ENCODE results near the gene EHD3. TPM values are rescaled to one million over a fixed set of nuclear protein-coding genes. Genes with fewer than 3 reads are reported as not detected.

Gene EHD3
- total RNA-seq, 2 donors from 2014 or later, result 0.84 to 0.95 TPM

DNA sequence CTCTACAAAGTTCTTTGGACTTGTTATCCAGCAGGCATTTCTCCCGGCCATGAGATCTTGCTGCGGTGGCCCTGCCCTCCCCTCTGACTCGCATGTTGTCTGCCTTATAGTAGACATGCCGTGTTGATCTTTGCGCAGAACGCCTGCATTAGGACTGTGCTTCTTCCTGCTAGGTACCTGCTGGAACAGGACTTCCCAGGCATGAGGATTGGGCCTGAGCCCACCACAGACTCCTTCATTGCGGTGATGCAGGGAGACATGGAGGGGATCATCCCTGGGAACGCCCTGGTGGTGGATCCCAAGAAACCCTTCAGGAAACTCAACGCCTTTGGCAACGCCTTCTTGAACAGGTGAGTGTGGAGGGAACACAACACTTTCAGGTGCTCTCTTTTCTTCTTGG, 10.1 kb downstream of the EHD3 start:
- Mint-ChIP-seq H3K4me3 (no peak overlapping the region), H3K4me1 (ENCODE audit: low read depth) (no peaks in the 10 kb centered on the region), H3K36me3 (ENCODE audit: insufficient read depth in 2 of 2) (no peaks in the 10 kb centered on the region), H3K9me3 (no peaks in the 10 kb centered on the region), H3K27me3 (ENCODE audit: low read depth) (no peaks in the 10 kb centered on the region), H3K27ac (no peak overlapping the region)
- ATAC-seq (replicated peaks in 1 of 2), result no peak
- no peak for DNase-seq

DNA sequence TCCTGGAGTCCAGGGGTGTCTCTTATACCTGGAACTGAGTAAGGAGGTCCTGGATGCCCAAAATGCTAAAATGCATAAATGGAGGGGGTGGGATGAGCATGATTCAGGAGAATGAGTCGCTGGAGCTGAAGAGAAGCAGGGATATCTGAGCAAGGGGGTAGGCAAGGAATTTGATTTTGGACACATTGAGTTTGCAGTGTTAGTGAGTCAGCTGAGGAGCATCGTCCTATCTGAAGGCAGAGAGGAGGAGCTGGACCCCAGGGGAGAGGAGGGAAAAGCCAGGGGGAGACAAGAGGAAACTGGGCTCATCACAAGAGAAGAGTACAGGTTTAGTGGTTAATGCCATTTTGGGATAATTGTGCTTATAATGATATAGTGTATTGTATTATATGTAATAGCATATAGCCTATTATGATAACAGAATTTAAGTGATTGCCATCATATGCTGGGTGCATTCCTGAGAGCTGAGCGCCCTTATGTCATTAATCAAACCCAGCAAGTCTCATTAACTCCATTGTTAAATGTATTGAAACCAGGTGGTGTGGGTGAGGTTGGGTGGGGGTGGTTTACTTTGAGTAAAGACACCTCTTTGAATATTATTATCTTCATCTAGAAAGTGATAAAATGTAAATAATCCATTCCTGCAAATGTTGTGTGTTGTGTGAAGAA, 12.4 kb downstream of the EHD3 start:
- DNase-seq, result no peak
- H3K9me3 Mint-ChIP-seq, result no peaks in the 10 kb centered on the region
- no peak overlapping the region for H3K27ac Mint-ChIP-seq
- ATAC-seq (replicated peaks in 1 of 2), result no peak
- no peaks in the 10 kb centered on the region for H3K27me3 Mint-ChIP-seq (ENCODE audit: low read depth)
- no peaks in the 10 kb centered on the region for H3K4me1 Mint-ChIP-seq (ENCODE audit: low read depth)
- H3K36me3 Mint-ChIP-seq (ENCODE audit: insufficient read depth in 2 of 2), result no peaks in the 10 kb centered on the region
- H3K4me3 Mint-ChIP-seq, result no peak overlapping the region

DNA sequence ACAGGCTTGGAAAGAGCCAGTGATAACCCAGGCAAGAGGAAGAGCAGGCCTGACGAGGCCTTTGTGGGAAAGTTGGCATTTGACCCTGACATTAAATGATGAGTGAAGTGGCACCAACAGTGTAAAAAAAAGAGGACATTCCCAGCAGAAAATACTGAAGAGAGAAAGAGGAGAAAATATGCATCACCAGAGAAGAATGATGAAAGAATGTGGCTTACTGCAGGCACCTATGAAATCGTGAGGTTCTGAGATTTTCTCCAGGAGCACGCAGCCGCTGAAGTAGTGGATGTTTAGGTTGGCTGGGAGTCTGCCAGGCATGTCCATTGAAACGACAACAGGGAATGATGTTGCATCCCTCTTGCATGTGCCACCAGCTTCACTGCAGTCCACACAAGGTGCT, 13.8 kb downstream of the EHD3 start:
- no peaks in the 10 kb centered on the region for H3K9me3 Mint-ChIP-seq
- H3K36me3 Mint-ChIP-seq (ENCODE audit: insufficient read depth in 2 of 2), result no peaks in the 10 kb centered on the region
- no peak overlapping the region for H3K4me3 Mint-ChIP-seq
- H3K27ac Mint-ChIP-seq, result no peak overlapping the region
- H3K27me3 Mint-ChIP-seq (ENCODE audit: low read depth), result no peaks in the 10 kb centered on the region
- DNase-seq (no peak), ATAC-seq (replicated peaks in 1 of 2) (no peak)
- no peaks in the 10 kb centered on the region for H3K4me1 Mint-ChIP-seq (ENCODE audit: low read depth)

DNA sequence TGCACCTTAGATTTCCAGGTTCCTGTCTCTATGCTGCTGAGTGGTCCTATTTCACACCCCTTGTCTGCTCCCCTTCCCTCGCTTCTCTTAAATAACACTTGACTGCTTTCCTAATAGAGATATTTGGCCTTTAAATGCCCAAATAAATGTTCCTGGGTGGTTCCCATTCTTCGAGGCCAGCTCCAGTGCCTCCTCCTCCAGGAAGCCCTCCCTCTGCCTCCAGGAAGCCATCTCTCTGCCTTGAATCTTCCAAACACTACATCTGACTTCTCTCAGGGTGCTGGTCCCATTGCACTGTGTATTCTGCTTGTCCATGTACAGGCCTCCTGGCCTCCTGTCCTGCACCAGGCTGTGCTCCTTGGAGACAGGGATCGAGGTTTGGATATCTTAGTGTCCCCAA, 14.2 kb downstream of the EHD3 start:
- Mint-ChIP-seq H3K27me3 (ENCODE audit: low read depth) (no peaks in the 10 kb centered on the region), H3K36me3 (ENCODE audit: insufficient read depth in 2 of 2) (no peaks in the 10 kb centered on the region), H3K4me1 (ENCODE audit: low read depth) (no peaks in the 10 kb centered on the region), H3K9me3 (no peaks in the 10 kb centered on the region), H3K27ac (no peak overlapping the region), H3K4me3 (no peak overlapping the region)
- no peak for ATAC-seq (replicated peaks in 1 of 2)
- no peak for DNase-seq

DNA sequence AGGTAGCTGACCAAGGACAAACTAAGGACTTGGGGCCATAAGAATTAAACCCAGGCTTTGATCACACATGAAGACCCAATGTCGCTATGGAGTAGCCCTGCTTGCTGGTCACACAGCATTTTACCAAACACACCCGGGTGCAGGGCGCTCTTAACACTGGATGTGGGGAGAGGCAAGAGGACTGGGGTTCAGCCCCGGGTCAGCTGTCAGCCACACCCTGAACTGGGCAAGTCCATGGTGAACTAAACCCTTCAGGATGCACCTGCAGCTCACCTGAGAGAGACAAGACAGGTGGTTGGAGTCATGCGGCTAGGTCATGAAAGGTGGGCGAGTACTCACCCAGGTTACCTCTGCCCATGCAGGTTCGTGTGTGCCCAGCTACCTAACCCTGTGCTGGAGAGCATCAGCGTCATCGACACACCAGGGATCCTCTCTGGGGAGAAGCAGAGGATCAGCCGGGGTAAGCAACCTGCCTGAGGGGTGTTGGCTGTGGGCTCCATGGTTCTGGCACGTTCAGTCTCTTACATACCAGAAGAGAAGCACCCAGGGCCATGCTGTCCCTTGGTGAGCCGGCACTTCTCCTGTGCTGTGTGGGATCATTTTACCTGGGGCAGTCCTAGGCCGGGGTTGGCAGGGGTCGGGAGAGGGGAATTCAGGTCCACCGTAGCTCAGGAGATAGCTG, 15.2 kb downstream of the EHD3 start:
- no peak overlapping the region for H3K27ac Mint-ChIP-seq
- no peaks in the 10 kb centered on the region for H3K36me3 Mint-ChIP-seq (ENCODE audit: insufficient read depth in 2 of 2)
- DNase-seq, result no peak
- no peak overlapping the region for H3K4me3 Mint-ChIP-seq
- no peaks in the 10 kb centered on the region for H3K27me3 Mint-ChIP-seq (ENCODE audit: low read depth)
- no peaks in the 10 kb centered on the region for H3K4me1 Mint-ChIP-seq (ENCODE audit: low read depth)
- no peaks in the 10 kb centered on the region for H3K9me3 Mint-ChIP-seq
- no peak for ATAC-seq (replicated peaks in 1 of 2)

DNA sequence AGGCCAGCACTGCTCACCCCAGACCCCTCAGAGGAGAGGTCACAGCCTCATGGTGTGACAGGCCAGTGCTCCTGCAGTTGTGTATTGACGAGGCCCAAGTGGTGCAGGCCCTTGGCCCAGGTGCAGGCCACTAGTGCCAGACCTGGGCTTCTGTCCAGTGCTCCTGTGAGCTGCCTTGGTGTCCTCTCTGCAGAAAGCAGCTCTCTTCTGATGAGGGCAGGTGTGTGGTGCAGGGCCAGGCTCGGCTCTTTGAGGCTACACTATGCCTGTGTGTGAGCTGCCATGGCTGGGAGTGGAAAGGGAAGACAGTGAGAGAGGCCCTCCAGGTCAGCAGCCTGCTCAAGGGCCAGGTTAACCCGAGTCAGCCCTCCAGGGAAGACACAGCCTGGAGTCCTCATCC, 17.1 kb downstream of the EHD3 start:
- Mint-ChIP-seq H3K4me1 (ENCODE audit: low read depth) (no peaks in the 10 kb centered on the region), H3K27ac (no peak overlapping the region), H3K27me3 (ENCODE audit: low read depth) (no peaks in the 10 kb centered on the region), H3K4me3 (no peak overlapping the region), H3K36me3 (ENCODE audit: insufficient read depth in 2 of 2) (no peaks in the 10 kb centered on the region), H3K9me3 (no peaks in the 10 kb centered on the region)
- no peak for ATAC-seq (replicated peaks in 1 of 2)
- no peak for DNase-seq

DNA sequence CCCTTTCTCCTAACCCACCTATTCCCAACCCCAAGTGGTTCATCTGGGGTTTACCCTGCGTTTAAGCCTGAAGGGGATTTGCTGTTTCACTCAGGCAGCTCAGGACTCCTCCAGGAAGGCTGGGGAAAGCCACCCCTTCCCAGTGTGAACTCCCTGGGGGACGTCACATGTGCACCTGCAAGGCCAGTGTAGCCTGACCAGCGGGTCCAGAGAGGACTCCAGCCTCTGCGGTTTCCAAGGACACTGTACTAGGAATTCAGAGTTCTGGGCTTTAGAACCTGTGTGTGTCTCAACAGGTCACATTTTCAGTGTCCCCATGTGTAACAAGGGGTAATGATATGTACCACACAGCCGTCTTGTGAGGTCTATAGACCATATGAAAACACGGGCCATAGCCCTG, 17.9 kb downstream of the EHD3 start:
- no peak overlapping the region for H3K27ac Mint-ChIP-seq
- DNase-seq, result no peak
- ATAC-seq (replicated peaks in 1 of 2), result no peak
- H3K36me3 Mint-ChIP-seq (ENCODE audit: insufficient read depth in 2 of 2), result no peaks in the 10 kb centered on the region
- H3K4me1 Mint-ChIP-seq (ENCODE audit: low read depth), result no peaks in the 10 kb centered on the region
- no peaks in the 10 kb centered on the region for H3K27me3 Mint-ChIP-seq (ENCODE audit: low read depth)
- H3K4me3 Mint-ChIP-seq, result no peak overlapping the region
- H3K9me3 Mint-ChIP-seq, result no peaks in the 10 kb centered on the region

DNA sequence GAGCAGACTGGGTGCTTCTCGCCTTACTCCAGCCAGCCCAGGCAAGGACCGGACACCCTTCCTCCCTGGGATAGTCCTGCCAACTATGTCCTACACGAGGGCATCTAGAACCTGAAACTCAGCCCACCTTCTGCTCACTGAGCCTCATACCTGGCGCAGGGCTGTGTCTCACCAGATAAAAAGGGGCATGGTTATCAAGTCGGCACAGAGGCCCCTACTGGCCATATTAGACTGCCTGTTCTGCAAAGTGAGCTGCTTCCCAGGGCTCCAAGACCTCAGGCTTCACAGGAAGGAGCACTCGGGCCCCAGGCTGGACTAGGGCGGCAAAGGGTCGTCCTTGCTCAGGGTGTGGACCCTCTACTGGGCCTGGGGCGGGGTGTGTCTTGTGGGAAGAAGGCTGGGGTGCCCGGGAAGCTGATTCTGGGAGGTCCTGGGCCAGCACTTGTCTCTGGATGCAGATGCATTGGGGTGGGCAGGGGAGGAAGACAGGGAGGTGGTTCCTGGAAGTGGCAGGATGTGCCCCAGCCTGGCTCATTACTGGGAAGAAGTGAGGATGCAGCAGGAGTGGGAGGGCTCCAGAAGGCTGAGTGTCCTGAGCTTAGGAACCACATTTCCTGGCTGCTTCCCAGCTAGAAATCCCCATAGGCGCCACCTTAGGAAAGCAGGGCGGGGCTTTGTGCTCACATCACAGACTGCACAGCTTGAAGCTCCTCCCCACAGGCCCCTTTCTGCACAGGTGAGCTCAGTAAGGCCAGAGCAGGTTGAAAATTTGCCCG, 19.6 kb downstream of the EHD3 start:
- Mint-ChIP-seq H3K27me3 (ENCODE audit: low read depth) (no peaks in the 10 kb centered on the region), H3K4me1 (ENCODE audit: low read depth) (no peaks in the 10 kb centered on the region), H3K36me3 (ENCODE audit: insufficient read depth in 2 of 2) (no peaks in the 10 kb centered on the region), H3K4me3 (no peak overlapping the region), H3K27ac (no peak overlapping the region), H3K9me3 (no peaks in the 10 kb centered on the region)
- ATAC-seq (replicated peaks in 1 of 2) (no peak), DNase-seq (no peak)

DNA sequence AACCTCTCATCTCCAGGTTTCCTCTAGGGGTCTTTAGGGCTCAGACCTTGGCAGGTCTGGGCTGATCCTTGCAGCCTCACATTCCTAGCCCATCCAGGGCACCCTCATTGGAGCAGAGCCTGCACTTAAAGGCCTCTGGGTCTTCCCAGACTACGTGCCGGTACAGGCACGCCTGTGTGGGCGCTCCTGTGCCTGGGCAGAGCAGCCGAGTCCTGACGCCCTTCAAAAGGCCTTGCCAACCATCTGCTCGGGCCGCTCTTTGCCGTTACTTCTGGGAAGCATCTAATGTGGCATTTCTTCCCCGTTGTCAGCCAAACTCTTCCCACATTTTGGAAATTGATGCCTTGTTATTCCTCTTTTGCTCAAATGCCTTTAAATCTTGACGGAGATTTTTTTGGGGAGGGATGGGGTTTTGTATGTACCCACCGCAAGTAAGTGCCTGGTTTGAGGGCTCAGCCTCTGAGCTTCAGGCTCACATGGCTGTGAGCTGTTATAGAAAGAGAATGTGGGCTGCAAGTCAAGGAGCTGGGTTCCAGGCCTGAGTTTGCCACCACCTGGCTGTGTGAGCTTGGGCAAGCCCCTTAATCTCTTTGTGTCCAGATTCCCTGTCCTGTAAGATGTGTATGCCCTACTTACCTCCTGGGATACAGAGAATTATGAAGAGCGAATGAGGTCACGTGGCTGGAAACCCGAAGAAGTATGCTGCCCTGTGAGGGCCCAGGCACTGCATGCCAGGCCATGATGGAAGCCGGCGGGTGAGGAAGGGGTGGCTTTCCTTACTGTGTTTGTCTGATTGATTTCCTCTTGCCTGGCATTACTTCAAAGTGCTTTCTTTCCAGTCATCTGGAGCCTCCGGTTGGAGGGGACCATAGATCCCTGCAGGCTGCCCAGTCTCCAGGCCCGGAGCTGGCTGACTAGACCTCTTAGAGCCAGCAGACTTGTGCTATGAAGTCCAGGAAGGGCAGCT, 20.6 kb downstream of the EHD3 start:
- Mint-ChIP-seq H3K4me3 (no peak overlapping the region), H3K27ac (no peak overlapping the region), H3K4me1 (ENCODE audit: low read depth) (no peaks in the 10 kb centered on the region), H3K36me3 (ENCODE audit: insufficient read depth in 2 of 2) (no peaks in the 10 kb centered on the region), H3K27me3 (ENCODE audit: low read depth) (no peaks in the 10 kb centered on the region), H3K9me3 (no peaks in the 10 kb centered on the region)
- ATAC-seq (replicated peaks in 1 of 2), result no peak
- no peak for DNase-seq

DNA sequence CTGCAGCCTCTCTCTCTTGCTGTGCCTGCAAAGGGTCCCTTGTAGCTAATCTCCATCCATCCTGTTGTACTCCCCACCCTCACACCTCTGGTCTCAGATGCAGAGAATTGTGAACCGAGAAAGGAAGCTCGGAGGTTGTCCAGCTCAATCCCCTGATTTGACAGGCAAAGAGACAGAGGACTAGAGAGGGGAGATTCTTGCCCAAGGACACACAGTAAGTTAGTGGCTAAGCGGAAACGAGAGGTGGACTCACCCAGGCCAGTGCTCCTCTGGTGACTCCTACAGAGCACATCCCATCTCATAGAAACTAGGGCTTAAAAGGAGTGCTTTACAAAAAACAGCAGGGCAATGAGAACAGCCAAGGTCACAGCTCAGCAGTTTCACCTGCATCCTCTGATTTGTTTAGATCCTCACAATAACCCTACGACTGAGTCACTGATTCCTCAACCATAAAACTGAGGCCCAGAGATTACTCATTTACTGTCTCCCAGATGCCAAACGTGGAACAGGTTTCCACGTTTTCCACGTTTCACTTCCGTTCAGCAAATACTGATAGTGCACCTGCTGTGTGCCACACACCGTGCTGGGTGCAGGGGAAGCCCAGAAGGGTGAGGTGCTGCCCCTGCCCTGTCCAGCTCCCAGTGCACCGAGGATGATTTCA, 22.1 kb downstream of the EHD3 start:
- Mint-ChIP-seq H3K27ac (no peak overlapping the region), H3K9me3 (no peaks in the 10 kb centered on the region), H3K36me3 (ENCODE audit: insufficient read depth in 2 of 2) (no peaks in the 10 kb centered on the region), H3K4me3 (no peak overlapping the region), H3K4me1 (ENCODE audit: low read depth) (no peaks in the 10 kb centered on the region), H3K27me3 (ENCODE audit: low read depth) (no peaks in the 10 kb centered on the region)
- DNase-seq (no peak), ATAC-seq (replicated peaks in 1 of 2) (no peak)

DNA sequence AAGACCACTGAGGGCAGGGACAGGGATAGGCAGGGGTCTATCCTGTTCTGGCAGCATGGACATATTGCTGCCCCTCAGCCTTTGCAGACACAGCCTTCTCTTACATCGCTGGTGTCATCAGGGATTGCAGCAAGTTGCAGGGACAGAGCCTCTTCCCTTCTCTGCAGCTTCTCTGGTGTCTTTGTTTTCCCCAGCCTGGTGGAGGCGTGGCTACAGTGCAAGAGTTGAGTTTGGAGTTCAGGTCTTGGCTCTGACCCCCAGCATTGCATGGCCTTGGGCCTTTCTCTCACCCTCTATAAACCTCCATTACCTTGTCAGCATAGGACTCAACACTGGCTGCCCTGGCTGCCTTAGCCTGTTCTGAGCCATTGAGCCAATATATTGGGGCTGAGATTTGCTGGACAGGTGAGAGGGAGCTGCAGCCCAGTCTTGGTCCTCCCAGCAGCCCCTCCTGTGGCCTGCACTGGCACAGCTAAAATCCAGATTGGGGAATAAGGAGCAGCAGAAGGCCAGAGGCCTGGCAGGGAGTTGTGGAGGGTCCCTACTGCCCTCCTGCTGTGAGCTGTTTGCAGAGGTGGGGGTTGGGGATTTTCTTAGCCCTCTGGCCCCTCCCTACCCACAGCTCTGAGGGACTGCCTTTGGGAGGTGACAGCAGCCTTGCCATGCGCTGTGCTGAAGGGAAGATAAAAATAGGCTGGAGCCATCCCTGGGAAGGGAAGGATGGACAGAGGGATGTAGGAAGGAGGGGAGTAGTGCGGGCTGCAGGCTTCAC, 22.8 kb downstream of the EHD3 start:
- H3K27ac Mint-ChIP-seq, result no peak overlapping the region
- ATAC-seq (replicated peaks in 1 of 2), result no peak

DNA sequence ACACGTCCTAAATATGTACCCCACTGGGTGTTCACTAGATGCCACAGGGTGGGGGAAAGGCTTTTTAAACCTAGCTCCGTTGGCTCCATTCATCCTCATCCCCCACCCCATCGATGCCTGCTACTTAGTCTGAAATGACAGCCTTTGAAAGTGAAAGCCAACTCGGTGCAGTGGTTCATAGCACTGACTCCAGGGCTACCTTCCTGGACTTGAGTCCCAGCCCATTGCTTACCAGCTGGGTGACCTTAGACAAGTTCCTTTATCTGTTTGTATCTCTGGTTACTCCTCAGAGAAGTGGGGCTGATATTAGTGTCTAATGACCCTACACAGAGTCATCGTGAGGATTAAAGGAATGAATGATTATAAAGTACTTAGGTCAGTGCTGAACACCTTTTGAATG, 24.4 kb downstream of the EHD3 start:
- Mint-ChIP-seq H3K27ac (no peak overlapping the region), H3K4me3 (no peak overlapping the region), H3K36me3 (ENCODE audit: insufficient read depth in 2 of 2) (no peaks in the 10 kb centered on the region), H3K9me3 (no peaks in the 10 kb centered on the region), H3K27me3 (ENCODE audit: low read depth) (no peaks in the 10 kb centered on the region), H3K4me1 (ENCODE audit: low read depth) (no peaks in the 10 kb centered on the region)
- ATAC-seq (replicated peaks in 1 of 2) (no peak), DNase-seq (no peak)

More for the DNA sequence above, 22.8 kb downstream of the EHD3 start:
- H3K9me3 Mint-ChIP-seq, result no peaks in the 10 kb centered on the region
- DNase-seq, result no peak
- no peak overlapping the region for H3K4me3 Mint-ChIP-seq
- H3K4me1 Mint-ChIP-seq (ENCODE audit: low read depth), result no peaks in the 10 kb centered on the region
- no peaks in the 10 kb centered on the region for H3K36me3 Mint-ChIP-seq (ENCODE audit: insufficient read depth in 2 of 2)
- no peaks in the 10 kb centered on the region for H3K27me3 Mint-ChIP-seq (ENCODE audit: low read depth)

Data from activated T-cell treated with anti-CD3 and anti-CD28 coated beads, Interleukin-2, amount 50 U/mL, for 72 hours (primary cell).